GM23338 (cell line): ENCODE data around the gene TMPRSS3.

ENCODE experiments used
- CREB1 ChIP-seq: fragments of 250-450 bp; sonication (Bioruptor Pico); IDR thresholded peaks from 2 replicates; pipeline ENCODE4 v1.5.0; 2020; ENCODE audit warnings: low read depth, mild to moderate bottlenecking, moderate library complexity
- EZH2 ChIP-seq: fragments of 200-600 bp; sonication (generic); IDR thresholded peaks from one replicate; pipeline ENCODE4 v1.8.0; 2017; ENCODE audit warnings: antibody characterized with exemption, mild to moderate bottlenecking, low read depth; ENCODE audit not compliant: unreplicated experiment
- EZH2phosphoT487 ChIP-seq: fragments of 200-600 bp; sonication (generic); IDR thresholded peaks from one replicate; pipeline ENCODE4 v1.8.1; 2018; ENCODE audit warnings: antibody characterized with exemption; ENCODE audit not compliant: unreplicated experiment
- JUNB ChIP-seq: IDR thresholded peaks from one replicate; pipeline ENCODE4 v1.6.1; 2016; ENCODE audit warnings: antibody characterized with exemption; ENCODE audit not compliant: unreplicated experiment
- NANOG ChIP-seq: IDR thresholded peaks from 2 replicates; pipeline ENCODE4 v1.6.1; 2016; ENCODE audit warnings: antibody characterized with exemption, borderline replicate concordance
- POLR2AphosphoS5 ChIP-seq: IDR thresholded peaks from 2 replicates; pipeline ENCODE4 v1.6.1; 2016; ENCODE audit warnings: antibody characterized with exemption, low read depth
- STAT1 ChIP-seq: IDR thresholded peaks from one replicate; pipeline ENCODE4 v1.6.1; 2016; ENCODE audit warnings: antibody characterized with exemption; ENCODE audit not compliant: unreplicated experiment
- ZNF114 ChIP-seq: fragments of 250-450 bp; sonication (Bioruptor Pico); IDR thresholded peaks from 2 replicates; pipeline ENCODE4 v1.5.0; 2020; ENCODE audit warnings: mild to moderate bottlenecking, moderate library complexity
- ZNF331 ChIP-seq: fragments of 250-450 bp; sonication (Bioruptor Pico); IDR thresholded peaks from 2 replicates; pipeline ENCODE4 v1.5.0; 2020; ENCODE audit warnings: low read depth, mild to moderate bottlenecking, moderate library complexity
- TF ChIP-seq, protein P1 (sequence below), 2 experiments: fragments of 200-600 bp in 1 of 2; sonication (generic) in 1 of 2; conservative IDR thresholded peaks; 2 replicates each; pipeline versions ENCODE4 v1.5.1 to v1.6.1; 2016 to 2017; ENCODE audit warnings: antibody characterized with exemption in 2 of 2, low read depth in 2 of 2, mild to moderate bottlenecking in 2 of 2, moderate library complexity in 1 of 2
- TF ChIP-seq, protein P2 (sequence below): IDR thresholded peaks from one replicate; pipeline ENCODE4 v1.6.1; 2018; ENCODE audit warnings: antibody characterized with exemption; ENCODE audit not compliant: unreplicated experiment
- TF ChIP-seq, protein P3 (sequence below): IDR thresholded peaks from 2 replicates; pipeline ENCODE4 v1.6.1; 2016; ENCODE audit warnings: antibody characterized with exemption
- TF ChIP-seq, protein P4 (sequence below): fragments of 250-450 bp; sonication (Bioruptor Pico); IDR thresholded peaks from 2 replicates; pipeline ENCODE4 v1.5.0; 2020; ENCODE audit warnings: mild to moderate bottlenecking, moderate library complexity

DNA sequence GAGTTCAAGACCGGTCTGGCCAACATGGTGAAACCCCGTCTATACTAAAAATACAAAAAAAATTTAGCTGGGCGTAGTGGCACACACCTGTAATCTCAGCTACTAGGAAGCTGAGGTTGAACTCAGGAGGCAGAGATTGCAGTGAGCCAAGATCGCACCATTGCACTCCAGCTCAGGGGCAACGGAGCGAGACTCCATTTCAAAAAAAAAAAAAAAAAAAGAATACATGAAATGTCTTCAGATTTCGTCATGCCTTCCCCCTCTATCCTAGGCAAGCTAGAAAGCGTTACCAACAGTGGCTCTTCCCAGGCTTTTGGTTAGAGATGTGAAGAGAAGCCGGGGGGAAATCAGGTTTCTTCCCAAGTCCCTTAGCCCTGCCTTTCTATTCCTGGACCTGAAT is 33.2 kb downstream of the TMPRSS3 start:
- no peak for TF ChIP-seq ZNF114 (CRISPR knock-in tag)
- TF ChIP-seq, protein P1, sequence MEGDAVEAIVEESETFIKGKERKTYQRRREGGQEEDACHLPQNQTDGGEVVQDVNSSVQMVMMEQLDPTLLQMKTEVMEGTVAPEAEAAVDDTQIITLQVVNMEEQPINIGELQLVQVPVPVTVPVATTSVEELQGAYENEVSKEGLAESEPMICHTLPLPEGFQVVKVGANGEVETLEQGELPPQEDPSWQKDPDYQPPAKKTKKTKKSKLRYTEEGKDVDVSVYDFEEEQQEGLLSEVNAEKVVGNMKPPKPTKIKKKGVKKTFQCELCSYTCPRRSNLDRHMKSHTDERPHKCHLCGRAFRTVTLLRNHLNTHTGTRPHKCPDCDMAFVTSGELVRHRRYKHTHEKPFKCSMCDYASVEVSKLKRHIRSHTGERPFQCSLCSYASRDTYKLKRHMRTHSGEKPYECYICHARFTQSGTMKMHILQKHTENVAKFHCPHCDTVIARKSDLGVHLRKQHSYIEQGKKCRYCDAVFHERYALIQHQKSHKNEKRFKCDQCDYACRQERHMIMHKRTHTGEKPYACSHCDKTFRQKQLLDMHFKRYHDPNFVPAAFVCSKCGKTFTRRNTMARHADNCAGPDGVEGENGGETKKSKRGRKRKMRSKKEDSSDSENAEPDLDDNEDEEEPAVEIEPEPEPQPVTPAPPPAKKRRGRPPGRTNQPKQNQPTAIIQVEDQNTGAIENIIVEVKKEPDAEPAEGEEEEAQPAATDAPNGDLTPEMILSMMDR (conservative IDR thresholded peaks at IDR 0.05; ENCODE audit: low read depth in 2 of 2): no peak
- TF ChIP-seq CREB1 (CRISPR knock-in tag): no peak
- TF ChIP-seq POLR2AphosphoS5: no peak
- TF ChIP-seq EZH2: no peak
- no peak for TF ChIP-seq EZH2phosphoT487
- TF ChIP-seq, protein P2, sequence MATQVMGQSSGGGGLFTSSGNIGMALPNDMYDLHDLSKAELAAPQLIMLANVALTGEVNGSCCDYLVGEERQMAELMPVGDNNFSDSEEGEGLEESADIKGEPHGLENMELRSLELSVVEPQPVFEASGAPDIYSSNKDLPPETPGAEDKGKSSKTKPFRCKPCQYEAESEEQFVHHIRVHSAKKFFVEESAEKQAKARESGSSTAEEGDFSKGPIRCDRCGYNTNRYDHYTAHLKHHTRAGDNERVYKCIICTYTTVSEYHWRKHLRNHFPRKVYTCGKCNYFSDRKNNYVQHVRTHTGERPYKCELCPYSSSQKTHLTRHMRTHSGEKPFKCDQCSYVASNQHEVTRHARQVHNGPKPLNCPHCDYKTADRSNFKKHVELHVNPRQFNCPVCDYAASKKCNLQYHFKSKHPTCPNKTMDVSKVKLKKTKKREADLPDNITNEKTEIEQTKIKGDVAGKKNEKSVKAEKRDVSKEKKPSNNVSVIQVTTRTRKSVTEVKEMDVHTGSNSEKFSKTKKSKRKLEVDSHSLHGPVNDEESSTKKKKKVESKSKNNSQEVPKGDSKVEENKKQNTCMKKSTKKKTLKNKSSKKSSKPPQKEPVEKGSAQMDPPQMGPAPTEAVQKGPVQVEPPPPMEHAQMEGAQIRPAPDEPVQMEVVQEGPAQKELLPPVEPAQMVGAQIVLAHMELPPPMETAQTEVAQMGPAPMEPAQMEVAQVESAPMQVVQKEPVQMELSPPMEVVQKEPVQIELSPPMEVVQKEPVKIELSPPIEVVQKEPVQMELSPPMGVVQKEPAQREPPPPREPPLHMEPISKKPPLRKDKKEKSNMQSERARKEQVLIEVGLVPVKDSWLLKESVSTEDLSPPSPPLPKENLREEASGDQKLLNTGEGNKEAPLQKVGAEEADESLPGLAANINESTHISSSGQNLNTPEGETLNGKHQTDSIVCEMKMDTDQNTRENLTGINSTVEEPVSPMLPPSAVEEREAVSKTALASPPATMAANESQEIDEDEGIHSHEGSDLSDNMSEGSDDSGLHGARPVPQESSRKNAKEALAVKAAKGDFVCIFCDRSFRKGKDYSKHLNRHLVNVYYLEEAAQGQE: no peak
- no peak for TF ChIP-seq JUNB
- TF ChIP-seq, protein P3, sequence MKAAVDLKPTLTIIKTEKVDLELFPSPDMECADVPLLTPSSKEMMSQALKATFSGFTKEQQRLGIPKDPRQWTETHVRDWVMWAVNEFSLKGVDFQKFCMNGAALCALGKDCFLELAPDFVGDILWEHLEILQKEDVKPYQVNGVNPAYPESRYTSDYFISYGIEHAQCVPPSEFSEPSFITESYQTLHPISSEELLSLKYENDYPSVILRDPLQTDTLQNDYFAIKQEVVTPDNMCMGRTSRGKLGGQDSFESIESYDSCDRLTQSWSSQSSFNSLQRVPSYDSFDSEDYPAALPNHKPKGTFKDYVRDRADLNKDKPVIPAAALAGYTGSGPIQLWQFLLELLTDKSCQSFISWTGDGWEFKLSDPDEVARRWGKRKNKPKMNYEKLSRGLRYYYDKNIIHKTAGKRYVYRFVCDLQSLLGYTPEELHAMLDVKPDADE: no peak
- TF ChIP-seq ZNF331 (CRISPR knock-in tag): no peak
- no peak for TF ChIP-seq STAT1
- TF ChIP-seq NANOG: no peak
- TF ChIP-seq, protein P4, sequence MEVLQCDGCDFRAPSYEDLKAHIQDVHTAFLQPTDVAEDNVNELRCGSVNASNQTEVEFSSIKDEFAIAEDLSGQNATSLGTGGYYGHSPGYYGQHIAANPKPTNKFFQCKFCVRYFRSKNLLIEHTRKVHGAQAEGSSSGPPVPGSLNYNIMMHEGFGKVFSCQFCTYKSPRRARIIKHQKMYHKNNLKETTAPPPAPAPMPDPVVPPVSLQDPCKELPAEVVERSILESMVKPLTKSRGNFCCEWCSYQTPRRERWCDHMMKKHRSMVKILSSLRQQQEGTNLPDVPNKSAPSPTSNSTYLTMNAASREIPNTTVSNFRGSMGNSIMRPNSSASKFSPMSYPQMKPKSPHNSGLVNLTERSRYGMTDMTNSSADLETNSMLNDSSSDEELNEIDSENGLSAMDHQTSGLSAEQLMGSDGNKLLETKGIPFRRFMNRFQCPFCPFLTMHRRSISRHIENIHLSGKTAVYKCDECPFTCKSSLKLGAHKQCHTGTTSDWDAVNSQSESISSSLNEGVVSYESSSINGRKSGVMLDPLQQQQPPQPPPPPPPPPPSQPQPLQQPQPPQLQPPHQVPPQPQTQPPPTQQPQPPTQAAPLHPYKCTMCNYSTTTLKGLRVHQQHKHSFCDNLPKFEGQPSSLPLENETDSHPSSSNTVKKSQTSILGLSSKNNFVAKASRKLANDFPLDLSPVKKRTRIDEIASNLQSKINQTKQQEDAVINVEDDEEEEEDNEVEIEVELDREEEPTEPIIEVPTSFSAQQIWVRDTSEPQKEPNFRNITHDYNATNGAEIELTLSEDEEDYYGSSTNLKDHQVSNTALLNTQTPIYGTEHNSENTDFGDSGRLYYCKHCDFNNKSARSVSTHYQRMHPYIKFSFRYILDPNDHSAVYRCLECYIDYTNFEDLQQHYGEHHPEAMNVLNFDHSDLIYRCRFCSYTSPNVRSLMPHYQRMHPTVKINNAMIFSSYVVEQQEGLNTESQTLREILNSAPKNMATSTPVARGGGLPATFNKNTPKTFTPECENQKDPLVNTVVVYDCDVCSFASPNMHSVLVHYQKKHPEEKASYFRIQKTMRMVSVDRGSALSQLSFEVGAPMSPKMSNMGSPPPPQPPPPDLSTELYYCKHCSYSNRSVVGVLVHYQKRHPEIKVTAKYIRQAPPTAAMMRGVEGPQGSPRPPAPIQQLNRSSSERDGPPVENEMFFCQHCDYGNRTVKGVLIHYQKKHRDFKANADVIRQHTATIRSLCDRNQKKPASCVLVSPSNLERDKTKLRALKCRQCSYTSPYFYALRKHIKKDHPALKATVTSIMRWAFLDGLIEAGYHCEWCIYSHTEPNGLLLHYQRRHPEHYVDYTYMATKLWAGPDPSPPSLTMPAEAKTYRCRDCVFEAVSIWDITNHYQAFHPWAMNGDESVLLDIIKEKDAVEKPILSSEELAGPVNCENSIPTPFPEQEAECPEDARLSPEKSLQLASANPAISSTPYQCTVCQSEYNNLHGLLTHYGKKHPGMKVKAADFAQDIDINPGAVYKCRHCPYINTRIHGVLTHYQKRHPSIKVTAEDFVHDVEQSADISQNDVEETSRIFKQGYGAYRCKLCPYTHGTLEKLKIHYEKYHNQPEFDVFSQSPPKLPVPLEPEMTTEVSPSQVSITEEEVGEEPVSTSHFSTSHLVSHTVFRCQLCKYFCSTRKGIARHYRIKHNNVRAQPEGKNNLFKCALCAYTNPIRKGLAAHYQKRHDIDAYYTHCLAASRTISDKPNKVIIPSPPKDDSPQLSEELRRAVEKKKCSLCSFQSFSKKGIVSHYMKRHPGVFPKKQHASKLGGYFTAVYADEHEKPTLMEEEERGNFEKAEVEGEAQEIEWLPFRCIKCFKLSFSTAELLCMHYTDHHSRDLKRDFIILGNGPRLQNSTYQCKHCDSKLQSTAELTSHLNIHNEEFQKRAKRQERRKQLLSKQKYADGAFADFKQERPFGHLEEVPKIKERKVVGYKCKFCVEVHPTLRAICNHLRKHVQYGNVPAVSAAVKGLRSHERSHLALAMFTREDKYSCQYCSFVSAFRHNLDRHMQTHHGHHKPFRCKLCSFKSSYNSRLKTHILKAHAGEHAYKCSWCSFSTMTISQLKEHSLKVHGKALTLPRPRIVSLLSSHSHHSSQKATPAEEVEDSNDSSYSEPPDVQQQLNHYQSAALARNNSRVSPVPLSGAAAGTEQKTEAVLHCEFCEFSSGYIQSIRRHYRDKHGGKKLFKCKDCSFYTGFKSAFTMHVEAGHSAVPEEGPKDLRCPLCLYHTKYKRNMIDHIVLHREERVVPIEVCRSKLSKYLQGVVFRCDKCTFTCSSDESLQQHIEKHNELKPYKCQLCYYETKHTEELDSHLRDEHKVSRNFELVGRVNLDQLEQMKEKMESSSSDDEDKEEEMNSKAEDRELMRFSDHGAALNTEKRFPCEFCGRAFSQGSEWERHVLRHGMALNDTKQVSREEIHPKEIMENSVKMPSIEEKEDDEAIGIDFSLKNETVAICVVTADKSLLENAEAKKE (CRISPR knock-in tag): no peak
